ENCODE measurements around the gene ZDHHC9. TPM values are rescaled to one million over a fixed set of nuclear protein-coding genes. Genes with fewer than 3 reads are reported as not detected.

Gene ZDHHC9
- total RNA-seq, 1 donor from 2014 or later, result 33.1 TPM

GRCh38 chrX:129755779-129756650, 87.7 kb downstream of the ZDHHC9 start:
- TF ChIP-seq CTCF (IDR thresholded peaks at IDR 0.05) (peak; percentile 20), EZH2 (IDR thresholded peaks at IDR 0.05) (no peak)
- H3K27me3 ChIP-seq, result no peaks in the 10 kb centered on the region
- Mint-ChIP-seq H3K27me3 (ENCODE audit: insufficient read depth, low read depth) (peaks cover 12% of the 10 kb centered on the region), H3K4me3 (no peak overlapping the region), H3K27ac (peak overlapping the region; percentile 50), H3K4me1 (peaks cover 36% of the 10 kb centered on the region), H3K9me3 (no peaks in the 10 kb centered on the region), H3K36me3 (no peaks in the 10 kb centered on the region)
- no peak overlapping the region for H2AFZ ChIP-seq (replicated peaks)
- H3K4me2 ChIP-seq, result no peak overlapping the region
- H3K9me3 ChIP-seq (ENCODE audit: low read depth), result no peaks in the 10 kb centered on the region
- H3F3A ChIP-seq (ENCODE audit: low read depth), result no peaks in the 10 kb centered on the region
- H3K4me1 ChIP-seq, result no peaks in the 10 kb centered on the region
- no peak overlapping the region for H3K9ac ChIP-seq
- H4K20me1 ChIP-seq (ENCODE audit: low read depth), result no peaks in the 10 kb centered on the region
- no peak overlapping the region for H3K4me3 ChIP-seq
- DNase-seq (ENCODE audit: low spot score), result peak; percentile 36
- H3K36me3 ChIP-seq, result no peaks in the 10 kb centered on the region
- H3K79me2 ChIP-seq (ENCODE audit: low read depth), result no peaks in the 10 kb centered on the region
- no peak overlapping the region for H3K27ac ChIP-seq

DNA sequence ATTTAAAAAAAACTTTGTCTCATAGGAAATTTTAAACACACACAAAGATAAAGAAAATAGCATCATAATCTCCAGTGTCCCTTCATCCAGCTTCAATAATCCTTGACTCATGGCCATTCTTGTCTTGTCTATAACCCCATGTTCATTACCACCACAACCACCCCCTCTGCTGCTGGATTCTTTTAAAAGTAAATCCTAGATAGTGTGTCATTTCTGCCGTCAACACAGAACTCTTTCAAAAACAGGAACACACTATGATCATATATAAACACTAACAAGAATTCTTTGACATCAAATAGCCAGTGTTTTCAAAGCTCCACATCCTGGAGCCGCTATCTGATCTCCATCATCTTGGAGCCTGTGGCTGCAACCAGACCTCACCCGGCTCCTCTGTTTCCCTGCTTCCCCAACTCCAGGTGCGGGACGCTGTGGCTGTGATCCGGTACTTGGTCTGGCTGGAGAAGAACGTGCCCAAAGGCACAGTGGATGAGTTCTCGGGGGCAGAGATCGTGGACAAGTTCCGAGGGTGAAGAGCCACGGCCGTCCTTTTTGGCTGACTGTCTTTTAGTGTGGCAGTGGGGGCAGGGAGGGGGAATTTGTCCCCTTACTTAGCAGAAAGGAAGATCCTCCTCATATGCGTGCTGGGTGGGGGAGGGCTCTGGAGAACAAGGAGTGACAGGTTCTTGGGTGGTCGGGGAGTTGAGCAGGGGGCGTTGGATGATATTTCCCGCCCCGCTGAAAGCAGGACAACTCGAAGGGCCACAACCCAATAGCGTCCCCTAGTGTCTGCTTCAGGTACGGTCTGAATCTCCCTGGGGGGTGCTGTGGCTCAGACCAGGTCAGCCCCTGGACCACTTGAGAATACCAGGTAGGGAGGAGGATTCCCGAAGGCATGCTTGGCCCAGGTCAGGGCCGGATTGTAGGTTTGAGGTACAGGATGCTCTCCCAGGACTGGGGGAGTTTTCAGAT, 89.3 kb downstream of the ZDHHC9 start:
- Histone ChIP-seq H2AFZ (replicated peaks) (peak overlapping the region; percentile 38), H3K4me2 (no peak overlapping the region), H3K9me3 (ENCODE audit: low read depth) (no peaks in the 10 kb centered on the region), H3K4me3 (no peak overlapping the region), H3K27ac (no peak overlapping the region), H3K79me2 (ENCODE audit: low read depth) (no peaks in the 10 kb centered on the region), H3K9ac (no peak overlapping the region), H3K36me3 (no peaks in the 10 kb centered on the region), H3K4me1 (no peaks in the 10 kb centered on the region), H3K27me3 (no peaks in the 10 kb centered on the region), H3F3A (ENCODE audit: low read depth) (no peaks in the 10 kb centered on the region), H4K20me1 (ENCODE audit: low read depth) (no peaks in the 10 kb centered on the region)
- H3K27me3 Mint-ChIP-seq (ENCODE audit: insufficient read depth, low read depth), result peaks cover 14% of the 10 kb centered on the region
- H3K4me3 Mint-ChIP-seq, result no peak overlapping the region
- H3K36me3 Mint-ChIP-seq, result no peaks in the 10 kb centered on the region
- no peaks in the 10 kb centered on the region for H3K9me3 Mint-ChIP-seq
- peak overlapping the region; percentile 3 for H3K27ac Mint-ChIP-seq
- peak; percentile 63 for TF ChIP-seq CTCF (IDR thresholded peaks at IDR 0.05)
- TF ChIP-seq EZH2phosphoT487 (IDR thresholded peaks at IDR 0.05), result no peak
- DNase-seq (ENCODE audit: low spot score), result peak; percentile 46
- peaks cover 32% of the 10 kb centered on the region for H3K4me1 Mint-ChIP-seq

Small RNA genes lying within 50 kb of the gene (small RNA-seq; reads per million reads assigned to genes)
- not detected for gene RF00017

Other genes with a start within 250 kb of the ZDHHC9 start
- 0.22 and 0.46 TPM in 2 replicates for gene APLN, start 188.9 kb downstream of the ZDHHC9 start, total RNA-seq (ENCODE audit: low replicate concordance)
- gene XPNPEP2, start 104.9 kb downstream of the ZDHHC9 start, total RNA-seq (ENCODE audit: low replicate concordance), result 0.19 and 1.7 TPM in 2 replicates
- not detected in 2 replicates for gene SASH3, start 63.9 kb downstream of the ZDHHC9 start, total RNA-seq (ENCODE audit: low replicate concordance)
- gene UTP14A, start 62.3 kb upstream of the ZDHHC9 start, total RNA-seq (ENCODE audit: low replicate concordance), result 8.3 and 10.9 TPM in 2 replicates
- 5.1 and 6.5 TPM in 2 replicates for gene BCORL1, start 138.7 kb upstream of the ZDHHC9 start, total RNA-seq (ENCODE audit: low replicate concordance)

Data from neural progenitor cell (in vitro differentiated cells).